Colonic mucosa (tissue), 4 donors: Measurements from ENCODE around the gene AGO4. TPM values are rescaled to one million over a fixed set of nuclear protein-coding genes. Genes with fewer than 3 reads are reported as not detected.

Source experiments
- DNase-seq: peaks from one replicate; pipeline ENCODE4 v3.0.0-alpha.2; 2020
- H3K27ac ChIP-seq: fragments of 200-600 bp; one replicate; pipeline ENCODE4 v1.8.0; 2021
- H3K27me3 ChIP-seq: fragments of 200-600 bp; one replicate; pipeline ENCODE4 v1.8.0; 2021
- H3K36me3 ChIP-seq: fragments of 200-600 bp; one replicate; pipeline ENCODE4 v1.8.0; 2021
- H3K4me1 ChIP-seq: fragments of 200-600 bp; one replicate; pipeline ENCODE4 v1.8.0; 2021; ENCODE audit warnings: mild to moderate bottlenecking
- H3K4me3 ChIP-seq: fragments of 200-600 bp; one replicate; pipeline ENCODE4 v1.8.0; 2021
- H3K9ac ChIP-seq, 2 donors: one replicate each; pipeline ENCODE4 v1.7.0; 2013; ENCODE audit warnings: control low read depth in 2 of 2, low read depth in 2 of 2, low read length in 2 of 2
- H3K9me3 ChIP-seq: fragments of 200-600 bp; one replicate; pipeline ENCODE4 v1.8.0; 2021
- intact Hi-C: fragments of 100-400 bp; cut with DNase I; formaldehyde crosslinking; loops from one replicate; pipeline ENCODE4 v1.14.1; 2022
- total RNA-seq, 2 donors: library from RNA; stranded (reverse); fragmentation: NEBNext Ultra II Directional in 1 of 2; extraction: Animal tissue kit (Norgen Biotek cat#: 25700) in 1 of 2; gene quantifications; one replicate each; pipeline ENCODE4 v1.2.1, GENCODE V29; 2021
- TF ChIP-seq, protein P1 (sequence below): fragments of 200-600 bp; IDR thresholded peaks from one replicate; pipeline ENCODE4 v1.8.0; 2022; ENCODE audit warnings: antibody characterized with exemption, mild to moderate bottlenecking
- donor health status: healthy.
- donor health status: DM: no; HTN: no; CAD: no.
- donor health status: DM: no; HTN: no; CAD: no.

Gene AGO4
- total RNA-seq, result 10 to 100 TPM in 1 of 2 donors, 1 to 10 TPM in 1; 7.4 to 17.5 TPM

DNA sequence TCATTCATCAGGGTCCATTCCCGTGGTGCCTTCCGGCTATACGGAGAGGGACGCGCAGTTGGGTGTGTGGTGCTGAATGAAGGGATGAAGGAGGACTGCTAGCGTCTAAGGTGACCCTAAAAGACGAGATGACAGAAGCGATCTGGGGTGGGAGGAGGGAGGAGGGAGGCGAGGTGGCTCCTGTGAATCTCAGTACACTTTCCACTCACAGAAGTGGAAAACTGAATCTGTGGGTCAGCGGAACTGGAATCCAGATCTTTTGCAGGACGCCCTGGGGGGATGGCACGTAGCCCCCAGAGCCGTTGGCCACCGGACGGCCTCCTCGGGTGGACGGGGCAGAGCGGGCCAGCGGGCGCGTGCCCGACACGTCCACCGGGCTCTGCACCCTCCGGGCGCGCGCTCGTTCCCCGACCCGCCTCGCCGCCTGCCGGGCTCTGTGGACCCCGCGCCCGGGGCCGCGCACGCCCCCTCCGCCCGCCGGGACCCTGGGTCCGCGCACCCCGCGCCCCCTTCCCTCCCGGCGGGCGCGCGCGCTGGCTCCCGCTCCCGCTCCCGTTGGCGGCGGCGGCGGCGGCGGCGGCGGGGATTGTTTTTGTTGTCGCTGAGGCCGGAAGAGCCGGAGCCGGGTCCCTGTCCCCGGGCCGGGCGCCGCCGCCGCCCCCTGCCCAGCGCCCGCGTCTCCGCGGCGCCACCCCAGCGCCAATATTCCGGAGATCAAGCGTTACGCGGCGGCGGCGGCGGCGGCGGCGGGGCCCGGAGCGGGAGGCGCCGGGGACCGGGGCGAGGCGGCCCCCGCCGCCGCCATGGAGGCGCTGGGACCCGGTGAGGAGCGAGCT, at the start of gene AGO4:
TSS of gene AGO4 (plus strand) at position 403 of the 836 bp plus-strand sequence. CDS start at position 804, 401 bp downstream.
- H3K36me3 ChIP-seq, result no peaks in the 10 kb centered on the region
- peaks cover 8% of the 10 kb centered on the region for H3K4me1 ChIP-seq
- no peaks in the 10 kb centered on the region for H3K9me3 ChIP-seq
- peak; percentile 47 for DNase-seq
- H3K27me3 ChIP-seq, result no peaks in the 10 kb centered on the region
- peak within 1 kb of the TSS; percentile 95 for H3K4me3 ChIP-seq
- TF ChIP-seq, protein P1, sequence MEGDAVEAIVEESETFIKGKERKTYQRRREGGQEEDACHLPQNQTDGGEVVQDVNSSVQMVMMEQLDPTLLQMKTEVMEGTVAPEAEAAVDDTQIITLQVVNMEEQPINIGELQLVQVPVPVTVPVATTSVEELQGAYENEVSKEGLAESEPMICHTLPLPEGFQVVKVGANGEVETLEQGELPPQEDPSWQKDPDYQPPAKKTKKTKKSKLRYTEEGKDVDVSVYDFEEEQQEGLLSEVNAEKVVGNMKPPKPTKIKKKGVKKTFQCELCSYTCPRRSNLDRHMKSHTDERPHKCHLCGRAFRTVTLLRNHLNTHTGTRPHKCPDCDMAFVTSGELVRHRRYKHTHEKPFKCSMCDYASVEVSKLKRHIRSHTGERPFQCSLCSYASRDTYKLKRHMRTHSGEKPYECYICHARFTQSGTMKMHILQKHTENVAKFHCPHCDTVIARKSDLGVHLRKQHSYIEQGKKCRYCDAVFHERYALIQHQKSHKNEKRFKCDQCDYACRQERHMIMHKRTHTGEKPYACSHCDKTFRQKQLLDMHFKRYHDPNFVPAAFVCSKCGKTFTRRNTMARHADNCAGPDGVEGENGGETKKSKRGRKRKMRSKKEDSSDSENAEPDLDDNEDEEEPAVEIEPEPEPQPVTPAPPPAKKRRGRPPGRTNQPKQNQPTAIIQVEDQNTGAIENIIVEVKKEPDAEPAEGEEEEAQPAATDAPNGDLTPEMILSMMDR, result no peak
- peak within 1 kb of the TSS; percentile 72 to 88 for H3K9ac ChIP-seq
- peak within 1 kb of the TSS; percentile 82 for H3K27ac ChIP-seq
- intact Hi-C loops, result no loop called here

DNA sequence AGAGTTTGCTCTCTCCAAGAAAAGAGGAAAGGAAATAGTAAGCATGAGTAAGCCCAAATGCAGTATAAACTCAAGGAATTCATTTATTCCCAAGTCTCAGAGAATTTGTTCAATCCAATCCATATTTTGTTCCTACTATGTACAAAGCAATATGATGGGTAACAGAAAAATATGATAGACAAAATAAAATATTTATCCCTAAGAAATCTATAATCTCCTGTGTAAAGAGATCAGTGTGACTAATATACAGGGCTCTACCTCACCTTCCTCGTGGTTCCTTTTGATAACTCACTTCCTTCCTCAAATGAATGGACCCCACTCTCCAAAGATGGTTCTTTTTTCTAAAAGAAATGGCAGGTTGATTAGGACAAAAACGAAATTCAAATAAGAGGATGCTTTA, 45.7 kb upstream of the AGO4 start:
- Histone ChIP-seq H3K27me3 (no peaks in the 10 kb centered on the region), H3K4me1 (no peaks in the 10 kb centered on the region), H3K9me3 (no peaks in the 10 kb centered on the region), H3K36me3 (no peaks in the 10 kb centered on the region), H3K4me3 (no peak overlapping the region), H3K27ac (no peak overlapping the region), H3K9ac (no peak overlapping the region)
- TF ChIP-seq, protein P1, result no peak
- no peak for DNase-seq
- intact Hi-C loops, result no loop called here

DNA sequence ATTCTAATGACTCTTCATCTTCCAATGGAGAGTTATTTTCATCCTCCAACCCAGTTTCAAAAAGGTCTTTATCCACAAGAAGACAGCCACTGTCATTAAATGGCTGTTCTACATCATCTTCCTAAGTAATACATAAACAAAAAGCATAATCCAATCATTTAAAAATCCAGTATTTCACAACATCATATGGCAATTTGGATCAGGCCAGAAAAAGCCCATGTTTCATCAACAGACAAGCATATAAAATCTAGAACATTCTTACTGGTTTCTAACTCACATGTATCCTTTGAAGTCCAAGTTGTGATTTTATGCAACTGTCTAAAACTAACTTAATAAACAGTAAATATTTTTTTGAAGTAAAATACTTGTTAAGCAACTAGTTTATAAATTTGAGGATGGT, 44.6 kb upstream of the AGO4 start:
- DNase-seq, result no peak
- H3K36me3 ChIP-seq, result no peaks in the 10 kb centered on the region
- H3K27me3 ChIP-seq, result no peaks in the 10 kb centered on the region
- H3K27ac ChIP-seq, result no peak overlapping the region
- intact Hi-C loops, result no loop called here
- no peak overlapping the region for H3K9ac ChIP-seq
- TF ChIP-seq, protein P1, result no peak
- no peaks in the 10 kb centered on the region for H3K4me1 ChIP-seq
- no peak overlapping the region for H3K4me3 ChIP-seq
- H3K9me3 ChIP-seq, result no peaks in the 10 kb centered on the region

DNA sequence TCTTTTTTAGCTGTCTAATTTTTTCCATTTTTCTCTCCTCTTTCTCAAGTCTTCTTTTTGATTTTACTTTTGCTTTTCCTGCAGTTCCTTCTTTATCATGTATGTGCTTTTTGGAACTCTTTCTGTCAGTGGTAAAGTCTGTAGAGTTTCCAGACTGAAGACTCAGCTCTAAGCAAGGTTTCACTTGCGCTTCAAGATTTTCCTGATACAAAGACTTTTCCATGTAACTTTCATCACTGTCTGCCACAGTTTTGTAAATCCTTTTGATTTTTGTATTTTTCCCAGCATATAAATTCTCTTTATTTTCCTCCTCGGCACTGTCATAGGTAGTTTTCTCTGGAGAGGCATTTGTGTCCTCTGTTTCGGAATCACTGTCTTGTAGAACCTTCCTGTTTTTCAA, 43.5 kb upstream of the AGO4 start:
- no peak overlapping the region for H3K9ac ChIP-seq
- H3K36me3 ChIP-seq, result no peaks in the 10 kb centered on the region
- no peak overlapping the region for H3K4me3 ChIP-seq
- DNase-seq, result no peak
- H3K4me1 ChIP-seq, result no peaks in the 10 kb centered on the region
- no peaks in the 10 kb centered on the region for H3K27me3 ChIP-seq
- TF ChIP-seq, protein P1, result no peak
- no peak overlapping the region for H3K27ac ChIP-seq
- intact Hi-C loops, result no loop called here
- H3K9me3 ChIP-seq, result no peaks in the 10 kb centered on the region

DNA sequence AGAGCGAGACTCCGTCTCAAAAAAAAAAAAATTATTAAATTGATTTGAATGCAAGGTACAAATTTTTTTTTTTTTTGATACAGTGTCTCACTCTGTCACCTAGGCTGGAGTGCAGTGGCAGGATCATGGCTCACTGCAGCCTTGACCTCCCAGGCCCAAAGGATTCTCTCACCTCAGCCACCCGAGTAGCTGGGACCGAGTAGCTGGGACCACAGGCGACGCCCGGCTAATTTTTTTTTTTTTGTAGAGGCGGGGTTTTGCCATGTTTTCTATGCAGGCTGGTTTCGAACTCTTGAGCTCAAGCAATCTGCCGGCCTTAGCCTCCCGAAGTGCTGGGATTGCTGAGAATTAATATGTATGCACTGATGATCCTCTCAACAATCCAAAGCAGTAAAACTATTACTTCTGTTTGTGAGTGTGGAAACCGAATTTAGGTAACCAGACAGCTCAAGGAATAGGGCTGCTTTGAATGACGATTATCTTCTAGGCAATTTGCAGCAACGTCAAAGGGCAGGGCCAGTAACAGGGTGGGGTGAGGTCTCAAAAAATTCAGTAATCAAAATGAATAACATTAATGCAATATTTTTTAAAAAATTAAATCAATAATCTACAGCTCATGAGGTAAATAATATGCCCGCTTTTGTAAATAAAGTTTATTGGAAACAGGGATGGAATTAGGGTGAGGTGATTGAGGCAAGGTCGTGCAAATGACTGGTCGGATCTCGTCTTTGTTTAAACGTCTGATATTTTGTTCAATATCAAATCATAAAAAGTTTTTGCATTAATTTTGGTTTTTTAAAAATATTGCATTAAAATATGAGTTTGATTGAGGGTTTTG, 39.2 kb upstream of the AGO4 start:
- H3K4me1 ChIP-seq, result no peaks in the 10 kb centered on the region
- intact Hi-C loops, result no loop called here
- H3K27ac ChIP-seq, result peak overlapping the region; percentile 76
- no peak for DNase-seq
- no peaks in the 10 kb centered on the region for H3K9me3 ChIP-seq
- H3K36me3 ChIP-seq, result no peaks in the 10 kb centered on the region
- H3K9ac ChIP-seq, result peak overlapping the region; percentile 64 to 76
- H3K27me3 ChIP-seq, result no peaks in the 10 kb centered on the region
- TF ChIP-seq, protein P1, result no peak
- peak overlapping the region; percentile 92 for H3K4me3 ChIP-seq
